Non-pigmented ciliary epithelial cell (primary cell): ENCODE measurements around the gene MAPK12.
"Not testable (repeated sequence)": the region's sequence is repeated elsewhere in the genome, so short reads cannot be mapped to it uniquely, and the experiment has no call there.

Experiments used
- DNase-seq: peaks from one replicate; pipeline ENCODE4 v3.0.0-alpha.2; 2010; ENCODE audit warnings: low read depth

Gene MAPK12

GRCh38 chr22:50281957-50282356 is 20.5 kb upstream of the MAPK12 start:
- DNase-seq, result no peak

GRCh38 chr22:50281384-50281760 is 19.9 kb upstream of the MAPK12 start:
- no peak for DNase-seq

GRCh38 chr22:50280708-50281383 is 19.4 kb upstream of the MAPK12 start:
- DNase-seq, result no peak

GRCh38 chr22:50280022-50280707 is 18.7 kb upstream of the MAPK12 start:
- DNase-seq, result no peak

- no peak for DNase-seq
Measured at GRCh38 chr22:50278956-50279619, 17.6 kb upstream of the MAPK12 start.

- DNase-seq, result no peak
Measured at GRCh38 chr22:50278461-50278860, 17.0 kb upstream of the MAPK12 start.

GRCh38 chr22:50277761-50278160 is 16.3 kb upstream of the MAPK12 start:
- no peak for DNase-seq

GRCh38 chr22:50276143-50276542 is 14.7 kb upstream of the MAPK12 start:
- DNase-seq, result no peak

GRCh38 chr22:50275181-50276055 is 13.9 kb upstream of the MAPK12 start:
- DNase-seq, result no peak

GRCh38 chr22:50274771-50275170 is 13.3 kb upstream of the MAPK12 start:
- DNase-seq, result no peak

- no peak for DNase-seq
Measured at GRCh38 chr22:50274311-50274710, 12.8 kb upstream of the MAPK12 start.

- DNase-seq, result not testable (repeated sequence)
Measured at GRCh38 chr22:50273781-50274180, 12.3 kb upstream of the MAPK12 start.

- not testable (repeated sequence) for DNase-seq
Measured at GRCh38 chr22:50273352-50273751, 11.9 kb upstream of the MAPK12 start.

- DNase-seq, result no peak
Measured at GRCh38 chr22:50272044-50272802, 10.7 kb upstream of the MAPK12 start.

GRCh38 chr22:50271519-50271970 is 10.1 kb upstream of the MAPK12 start:
- no peak for DNase-seq

- no peak for DNase-seq
Measured at GRCh38 chr22:50270666-50271394, 9.3 kb upstream of the MAPK12 start.

- no peak for DNase-seq
Measured at GRCh38 chr22:50269970-50270665, 8.6 kb upstream of the MAPK12 start, which contains the start of gene MAPK11. Gene MAPK11 (minus strand): TSS chr22:50270380. CDS start chr22:50270292, 88 bp downstream.

- DNase-seq, result no peak
Measured at GRCh38 chr22:50269573-50269969, 8.1 kb upstream of the MAPK12 start.

GRCh38 chr22:50268655-50269113 is 7.2 kb upstream of the MAPK12 start:
- no peak for DNase-seq
